Nephron progenitor cell (in vitro differentiated cells): Measurements from ENCODE around the gene SLC20A1.
A peak's percentile ranks its signal among the peaks of the same experiment; 100 is the strongest.

Experiments used
- DNase-seq: peaks from one replicate; pipeline ENCODE4 v3.0.0; 2021
- H3K27ac Mint-ChIP-seq: 2 replicates; pipeline ENCODE4 v1.8.0; 2021; ENCODE audit warnings: mild to moderate bottlenecking, moderate library complexity, mixed read lengths
- H3K27me3 Mint-ChIP-seq: 2 replicates; pipeline ENCODE4 v1.8.0; 2021; ENCODE audit warnings: mild to moderate bottlenecking, low read depth, mixed read lengths; ENCODE audit not compliant: poor library complexity
- H3K36me3 Mint-ChIP-seq: 2 replicates; pipeline ENCODE4 v1.8.0; 2021; ENCODE audit warnings: low read depth, mixed read lengths
- H3K4me1 Mint-ChIP-seq: 2 replicates; pipeline ENCODE4 v1.8.0; 2021; ENCODE audit warnings: mixed read lengths
- H3K4me3 Mint-ChIP-seq: 2 replicates; pipeline ENCODE4 v1.8.0; 2021; ENCODE audit warnings: mild to moderate bottlenecking, moderate library complexity, mixed read lengths
- H3K9me3 Mint-ChIP-seq: 2 replicates; pipeline ENCODE4 v1.8.0; 2021; ENCODE audit warnings: mild to moderate bottlenecking, moderate library complexity, mixed read lengths
- TF ChIP-seq, protein P1 (sequence below): fragments of 200-600 bp; sonication (generic); IDR thresholded peaks from 2 replicates; pipeline ENCODE4 v1.5.0; 2021; ENCODE audit warnings: antibody characterized with exemption

SLC20A1 gene

DNA sequence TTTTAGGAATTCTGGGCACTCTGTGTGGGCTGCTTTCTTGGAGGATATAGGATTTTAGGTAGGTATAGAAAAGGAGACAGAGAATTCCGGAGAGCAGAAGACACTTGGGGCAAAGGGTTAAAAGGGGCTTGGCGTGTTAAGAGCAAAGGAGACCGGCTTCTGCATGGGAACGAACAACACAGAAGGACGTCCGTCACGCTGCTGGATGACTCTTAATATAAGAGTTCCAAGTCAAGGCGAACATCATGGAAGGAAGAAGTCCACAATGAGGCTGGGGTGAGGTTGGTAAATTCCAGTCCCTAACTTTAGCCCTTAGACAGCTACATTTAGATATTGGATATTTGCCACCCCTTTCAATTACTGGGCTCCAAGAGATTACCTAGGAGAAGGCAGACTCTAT lies 15.9 kb upstream of the SLC20A1 start:
- no peak for DNase-seq
- no peaks in the 10 kb centered on the region for H3K9me3 Mint-ChIP-seq
- peaks cover 10% of the 10 kb centered on the region for H3K27me3 Mint-ChIP-seq
- peaks cover 47% of the 10 kb centered on the region for H3K4me1 Mint-ChIP-seq
- H3K27ac Mint-ChIP-seq = no peak overlapping the region
- H3K36me3 Mint-ChIP-seq = no peaks in the 10 kb centered on the region
- no peak overlapping the region for H3K4me3 Mint-ChIP-seq
- TF ChIP-seq, protein P1, sequence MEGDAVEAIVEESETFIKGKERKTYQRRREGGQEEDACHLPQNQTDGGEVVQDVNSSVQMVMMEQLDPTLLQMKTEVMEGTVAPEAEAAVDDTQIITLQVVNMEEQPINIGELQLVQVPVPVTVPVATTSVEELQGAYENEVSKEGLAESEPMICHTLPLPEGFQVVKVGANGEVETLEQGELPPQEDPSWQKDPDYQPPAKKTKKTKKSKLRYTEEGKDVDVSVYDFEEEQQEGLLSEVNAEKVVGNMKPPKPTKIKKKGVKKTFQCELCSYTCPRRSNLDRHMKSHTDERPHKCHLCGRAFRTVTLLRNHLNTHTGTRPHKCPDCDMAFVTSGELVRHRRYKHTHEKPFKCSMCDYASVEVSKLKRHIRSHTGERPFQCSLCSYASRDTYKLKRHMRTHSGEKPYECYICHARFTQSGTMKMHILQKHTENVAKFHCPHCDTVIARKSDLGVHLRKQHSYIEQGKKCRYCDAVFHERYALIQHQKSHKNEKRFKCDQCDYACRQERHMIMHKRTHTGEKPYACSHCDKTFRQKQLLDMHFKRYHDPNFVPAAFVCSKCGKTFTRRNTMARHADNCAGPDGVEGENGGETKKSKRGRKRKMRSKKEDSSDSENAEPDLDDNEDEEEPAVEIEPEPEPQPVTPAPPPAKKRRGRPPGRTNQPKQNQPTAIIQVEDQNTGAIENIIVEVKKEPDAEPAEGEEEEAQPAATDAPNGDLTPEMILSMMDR = no peak

DNA sequence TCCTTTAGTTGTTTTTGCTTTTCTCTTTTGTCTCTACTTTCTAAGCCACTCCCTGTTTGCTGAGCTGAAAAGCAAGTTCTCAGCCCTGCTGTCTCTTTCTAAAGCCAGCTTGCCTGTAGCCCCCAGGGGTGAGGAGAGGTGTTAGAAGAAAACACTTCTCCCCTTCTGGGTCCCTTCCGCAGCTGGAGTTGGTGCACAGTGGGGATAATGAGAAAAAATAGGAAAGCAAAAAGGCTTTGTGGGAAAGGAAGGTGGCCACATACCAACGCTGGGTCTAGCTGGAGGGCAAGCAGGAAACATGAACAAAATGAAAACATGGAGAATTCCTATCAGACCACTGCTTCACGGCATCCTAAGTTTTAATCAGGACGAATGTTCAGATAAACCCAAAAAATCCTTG lies 15.5 kb upstream of the SLC20A1 start:
- Mint-ChIP-seq H3K9me3 (no peaks in the 10 kb centered on the region), H3K4me1 (peaks cover 47% of the 10 kb centered on the region), H3K36me3 (no peaks in the 10 kb centered on the region), H3K27me3 (peaks cover 10% of the 10 kb centered on the region), H3K4me3 (no peak overlapping the region), H3K27ac (no peak overlapping the region)
- TF ChIP-seq, protein P1 = no peak
- DNase-seq = no peak

DNA sequence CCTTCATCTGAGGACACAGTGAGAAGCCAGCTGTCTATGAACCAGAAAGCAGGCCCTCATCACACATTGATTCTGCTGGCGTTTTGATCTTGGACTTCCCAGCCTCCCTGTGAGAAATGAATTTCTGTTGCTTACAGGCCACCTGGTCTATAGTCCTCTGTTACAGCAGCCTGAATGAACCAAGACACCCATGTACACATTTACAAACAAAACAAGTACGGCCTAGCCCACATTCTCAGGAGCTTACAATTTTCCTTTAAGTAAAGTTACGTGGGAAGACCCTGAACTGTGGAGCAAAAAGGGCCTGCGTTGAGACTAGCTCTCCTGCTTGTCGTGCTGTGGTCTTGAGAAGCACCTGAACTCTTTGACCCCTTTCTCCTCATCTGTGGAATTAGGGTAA lies 12.0 kb upstream of the SLC20A1 start:
- Mint-ChIP-seq H3K9me3 (no peaks in the 10 kb centered on the region), H3K4me1 (peaks cover 39% of the 10 kb centered on the region), H3K4me3 (no peak overlapping the region), H3K27me3 (peaks cover 19% of the 10 kb centered on the region), H3K36me3 (no peaks in the 10 kb centered on the region), H3K27ac (peak overlapping the region; percentile 90)
- TF ChIP-seq, protein P1 = no peak
- no peak for DNase-seq

DNA sequence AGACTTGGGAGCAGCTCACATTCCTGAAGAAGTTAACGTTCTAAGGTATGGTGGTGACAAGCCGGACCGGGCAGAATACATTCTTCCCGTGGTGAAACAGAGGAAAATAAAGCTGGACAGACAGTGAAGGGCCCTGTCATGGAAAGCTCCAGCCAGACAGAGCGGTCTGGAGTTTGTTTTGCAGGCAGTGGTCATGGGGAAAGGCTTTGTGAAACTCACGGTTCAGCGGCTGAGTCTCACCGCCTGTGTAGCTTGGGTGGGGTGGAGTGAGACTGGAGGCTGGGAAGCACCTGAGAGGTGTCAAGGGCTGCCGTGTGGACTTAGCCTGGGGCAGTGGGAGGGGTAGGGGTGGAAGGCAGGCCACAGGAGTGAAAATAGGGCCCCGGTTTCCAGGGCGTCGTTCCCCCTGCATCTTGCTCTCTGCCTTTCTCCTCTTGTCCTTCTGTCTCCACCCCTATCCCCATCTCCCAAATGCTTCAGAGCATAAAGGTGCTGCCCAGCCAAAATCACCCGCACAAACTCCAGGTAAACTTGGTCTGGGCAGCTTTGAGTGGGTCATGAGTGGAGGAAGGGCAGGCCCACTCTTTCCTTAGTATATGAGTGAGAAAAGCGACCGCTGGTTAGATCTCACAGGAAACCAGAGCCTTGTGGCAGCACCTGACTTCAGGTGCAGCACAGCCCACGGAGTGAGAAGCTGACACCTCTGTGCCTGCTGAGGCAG lies 11.4 kb upstream of the SLC20A1 start:
- no peaks in the 10 kb centered on the region for H3K36me3 Mint-ChIP-seq
- no peak overlapping the region for H3K4me3 Mint-ChIP-seq
- H3K9me3 Mint-ChIP-seq = no peaks in the 10 kb centered on the region
- no peak for DNase-seq
- TF ChIP-seq, protein P1 = no peak
- peak overlapping the region; percentile 90 for H3K27ac Mint-ChIP-seq
- H3K4me1 Mint-ChIP-seq = peaks cover 39% of the 10 kb centered on the region
- H3K27me3 Mint-ChIP-seq = peaks cover 19% of the 10 kb centered on the region

DNA sequence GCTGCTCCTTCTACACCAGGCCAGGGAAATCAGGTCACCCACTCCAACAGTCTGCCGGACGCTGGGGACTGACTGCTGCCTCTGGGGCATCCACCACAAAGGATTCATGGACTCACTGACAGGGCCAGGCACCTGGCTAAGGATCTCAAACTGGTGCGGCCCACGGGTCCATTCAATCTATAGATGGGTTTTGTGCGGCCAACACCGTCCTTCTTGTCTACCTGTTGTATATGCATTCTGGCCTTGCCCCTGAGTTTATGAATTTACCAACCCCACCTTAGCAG lies 10.9 kb upstream of the SLC20A1 start:
- H3K27ac Mint-ChIP-seq = no peak overlapping the region
- TF ChIP-seq, protein P1 = no peak
- no peaks in the 10 kb centered on the region for H3K36me3 Mint-ChIP-seq
- H3K4me1 Mint-ChIP-seq = peaks cover 34% of the 10 kb centered on the region
- no peaks in the 10 kb centered on the region for H3K9me3 Mint-ChIP-seq
- no peak overlapping the region for H3K4me3 Mint-ChIP-seq
- no peak for DNase-seq
- peaks cover 17% of the 10 kb centered on the region for H3K27me3 Mint-ChIP-seq

DNA sequence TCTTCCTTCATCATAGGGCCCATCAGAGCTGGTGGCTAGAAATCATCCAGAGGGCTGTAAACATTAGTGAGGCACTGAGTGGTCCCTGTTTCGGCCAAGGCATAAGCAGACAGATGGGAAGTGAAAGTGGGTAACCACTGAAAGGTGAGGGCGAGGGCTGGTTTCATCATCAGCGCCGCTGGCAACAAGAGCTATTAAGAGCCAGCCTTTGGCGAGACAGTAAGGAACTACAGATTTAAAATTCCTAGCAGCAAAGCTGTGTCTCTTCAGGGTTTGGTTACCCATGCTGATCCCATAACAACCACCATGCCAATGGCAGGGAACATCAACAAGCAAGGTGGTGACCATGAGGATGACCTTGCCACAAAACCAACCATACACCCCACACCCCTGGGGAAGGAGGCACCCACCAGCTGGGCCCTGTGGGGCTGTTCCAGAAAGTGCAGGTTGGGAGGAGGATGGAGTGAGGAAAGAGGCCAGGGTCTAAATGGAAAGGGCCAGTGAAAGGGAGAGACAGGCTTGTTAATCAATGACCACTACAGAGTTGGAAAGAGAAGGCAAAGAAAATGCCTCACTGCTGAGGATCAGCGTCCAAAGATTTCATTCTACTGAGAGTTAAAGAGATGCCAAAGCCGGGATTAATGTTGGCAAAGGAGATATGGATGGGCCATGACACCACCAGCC lies 9.0 kb upstream of the SLC20A1 start:
- no peaks in the 10 kb centered on the region for H3K9me3 Mint-ChIP-seq

More for the DNA sequence above, 9.0 kb upstream of the SLC20A1 start:
- DNase-seq = no peak
- TF ChIP-seq, protein P1 = no peak
- no peaks in the 10 kb centered on the region for H3K36me3 Mint-ChIP-seq
- H3K27ac Mint-ChIP-seq = no peak overlapping the region
- peaks cover 22% of the 10 kb centered on the region for H3K27me3 Mint-ChIP-seq
- no peak overlapping the region for H3K4me3 Mint-ChIP-seq
- H3K4me1 Mint-ChIP-seq = peaks cover 15% of the 10 kb centered on the region
